ENCODE data around the gene COL18A1. TPM values are rescaled to one million over a fixed set of nuclear protein-coding genes. Genes with fewer than 3 reads are reported as not detected.

COL18A1 gene
- total and polyA plus RNA-seq, 9 of the 15 experiments (the other 6 are each of a cell fraction or from before 2014, with no cell fraction given): 0.14 to 16.4 (median 2.0) TPM

DNA sequence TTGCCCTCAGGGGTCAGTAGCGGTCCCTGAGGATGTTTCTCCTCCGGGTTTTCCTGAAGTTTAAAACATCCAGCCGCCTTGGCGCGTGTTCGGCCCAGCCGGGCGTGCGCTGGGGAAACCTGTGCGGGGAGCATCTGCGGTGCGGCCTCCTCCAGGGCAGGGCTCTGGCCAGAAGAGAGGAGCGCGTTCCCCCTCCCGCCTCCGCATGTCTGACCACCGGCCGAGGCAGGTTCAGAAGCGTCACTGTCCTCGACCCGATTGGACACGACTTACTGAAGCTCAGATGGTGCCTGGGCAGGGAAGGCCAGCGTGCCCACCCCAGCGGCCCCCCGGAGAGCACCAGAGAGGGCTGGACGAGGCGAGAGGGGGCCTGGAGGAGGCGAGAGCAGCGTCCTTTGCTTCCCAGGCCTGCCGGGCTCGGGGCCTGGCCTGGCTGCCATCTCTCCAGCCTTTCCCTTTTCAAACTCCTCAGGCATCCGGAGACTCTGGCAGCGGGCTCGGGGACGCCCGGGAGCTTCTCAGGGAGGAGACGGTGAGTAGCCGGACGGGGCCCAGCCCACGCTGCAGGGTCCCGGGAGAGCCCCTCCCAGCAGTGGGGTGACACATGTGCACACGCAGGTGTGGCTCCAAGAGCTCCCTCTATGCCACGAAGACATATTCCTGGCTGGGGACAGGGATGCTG lies 70.2 kb downstream of the COL18A1 start:
- intact Hi-C loops (cut with micrococcal nuclease) (loop anchor here (5.0 kb wide), 1 partner anchor 122 kb away; no protein-coding TSS in a partner anchor), in situ Hi-C loops (cut with MboI) (no loop called here)
- no peak overlapping the region for H3K9ac ChIP-seq (ENCODE audit: insufficient read depth in 1 of 2, low read depth in 2 of 2, low read length in 2 of 2)
- H4K20me1 ChIP-seq (replicated peaks; ENCODE audit: control insufficient read depth, insufficient read depth, low read length): peaks cover 4% of the 10 kb centered on the region
- no peaks in the 10 kb centered on the region; a peak in 1 of 5 replicates for H3K27me3 ChIP-seq (ENCODE audit: control insufficient read depth in 2 of 2, insufficient read depth in 2 of 2, low read length in 2 of 2)
- H3K27ac ChIP-seq (ENCODE audit: extremely low read depth, low read depth, low read length): no peak overlapping the region
- no peaks in the 10 kb centered on the region for H3K79me2 ChIP-seq (ENCODE audit: control insufficient read depth, insufficient read depth, low read length)
- H3K36me3 ChIP-seq (ENCODE audit: control insufficient read depth, insufficient read depth, low read length): peaks cover 10% of the 10 kb centered on the region; the same call in 2 of the 3 replicates
- H3K4me3 ChIP-seq: no peak overlapping the region
- no peak for FAIRE-seq
- POLR2A ChIA-PET: interaction anchor here (0.6 to 1.1 kb wide), 3 partner anchors 68 to 227 kb away, joined by 3 read pairs; no protein-coding TSS in a partner anchor
- H2AFZ ChIP-seq (ENCODE audit: low read depth, low read length): no peak overlapping the region
- peaks cover 4% of the 10 kb centered on the region for H3K9me1 ChIP-seq (ENCODE audit: control insufficient read depth, insufficient read depth, low read length)
- no TSS peak for BruUV-seq (replicated peaks)
- ATAC-seq: no peak
- DNase-seq (ENCODE audit: extremely low read depth in 1 of 4, low spot score in 3 of 4): no peak
- CTCF ChIA-PET (ENCODE audit: low intra/inter-chr PET ratio): no interaction called here
- H3K4me1 ChIP-seq (replicated peaks in 1 of 2; ENCODE audit: control insufficient read depth in 2 of 2, insufficient read depth in 2 of 2, low read length in 2 of 2): peaks cover 10 to 77% of the 10 kb centered on the region in 2 experiments; a peak in 4 of 5 replicates
- no peak overlapping the region for H3K4me2 ChIP-seq (ENCODE audit: insufficient read depth, low read length)
- 66% methylated on average over 36 of the region's 43 CpGs for WGBS (ENCODE audit: insufficient coverage, low coverage, missing lambda C conversion rate)
- H3K9me3 ChIP-seq (replicated peaks; ENCODE audit: control insufficient read depth, insufficient read depth, low read depth, low read length): no peaks in the 10 kb centered on the region; the same call in none of the 2 replicates
- TF ChIP-seq JUNB (CRISPR knock-in tag; conservative IDR thresholded peaks at IDR 0.05) (no peak), E2F3 (CRISPR knock-in tag; IDR thresholded peaks at IDR 0.05) (no peak), HMG20B (CRISPR knock-in tag; IDR thresholded peaks at IDR 0.05) (no peak), ZNF583 (CRISPR knock-in tag; IDR thresholded peaks at IDR 0.05) (no peak), CLOCK (CRISPR knock-in tag; IDR thresholded peaks at IDR 0.05; ENCODE audit: borderline replicate concordance) (no peak), SP2 (IDR thresholded peaks at IDR 0.05; ENCODE audit: extremely low read depth, low read depth, low read length, poor library complexity, severe bottlenecking) (no peak), CAMTA2 (CRISPR knock-in tag; conservative IDR thresholded peaks at IDR 0.05) (no peak), BRD4 (IDR thresholded peaks at IDR 0.05) (no peak), RBM25 (IDR thresholded peaks at IDR 0.05; ENCODE audit: low read depth, low read length, severe bottlenecking) (no peak), DIDO1 (tag; IDR thresholded peaks at IDR 0.05; ENCODE audit: low read depth) (no peak), ZNF639 (CRISPR knock-in tag; conservative IDR thresholded peaks at IDR 0.05 in 1 of 2, IDR thresholded peaks at IDR 0.05 in 1 of 2) (no peak), NUFIP1 (IDR thresholded peaks at IDR 0.05; ENCODE audit: partially characterized antibody) (no peak), XRCC5 (IDR thresholded peaks at IDR 0.05; ENCODE audit: low read depth, low read length) (no peak), EGR1 (conservative IDR thresholded peaks at IDR 0.05) (no peak), PYGO2 (tag; IDR thresholded peaks at IDR 0.05) (no peak), ZBTB43 (CRISPR knock-in tag; IDR thresholded peaks at IDR 0.05) (no peak), ETV6 (IDR thresholded peaks at IDR 0.05; ENCODE audit: borderline replicate concordance in 1 of 2, low read depth in 2 of 2, low read length in 1 of 2) (no peak), ETV6 (CRISPR knock-in tag; IDR thresholded peaks at IDR 0.05; ENCODE audit: borderline replicate concordance) (no peak)
